ENCODE measurements around the gene RMI1.
A peak's percentile ranks its signal among the peaks of the same experiment; 100 is the strongest.

Gene RMI1

DNA sequence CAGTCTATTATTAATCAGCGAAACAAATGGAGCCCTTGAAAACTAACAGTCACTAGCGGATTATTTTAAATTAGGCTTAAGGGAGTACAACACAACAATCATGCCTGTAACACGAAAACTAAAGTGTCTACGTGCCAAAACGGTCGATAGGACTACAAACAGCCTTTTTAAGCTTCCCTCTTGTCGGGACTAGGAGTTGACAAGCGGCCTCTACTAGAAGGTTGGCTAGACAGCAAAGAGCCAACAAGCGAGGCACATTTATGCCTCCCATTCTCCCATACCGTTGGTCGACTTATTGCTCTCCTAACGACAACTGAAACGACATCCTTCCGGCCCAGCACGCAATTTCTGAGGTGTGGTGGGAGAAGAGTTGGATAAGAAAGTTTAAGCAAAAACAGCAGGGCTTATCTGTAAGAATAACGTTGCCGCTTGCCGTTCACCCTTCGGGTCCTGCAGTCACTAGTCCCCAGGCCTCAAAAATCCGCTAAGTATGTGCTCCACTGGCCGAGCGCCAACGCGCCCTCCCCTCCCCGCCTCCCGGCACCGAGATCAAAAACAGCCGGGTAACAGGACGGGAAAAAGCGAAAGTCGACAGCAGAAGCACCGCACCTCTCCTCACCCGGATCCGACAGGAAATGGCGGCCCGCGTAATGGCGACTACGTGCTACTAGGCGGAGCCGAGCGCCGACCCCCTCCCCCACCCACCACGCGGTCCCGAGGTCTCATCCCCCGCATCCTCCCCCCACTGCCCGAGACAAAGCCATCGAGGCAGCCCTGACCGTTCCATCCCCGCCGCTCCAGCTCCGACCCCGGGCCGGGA lies 1.4 kb upstream of the RMI1 start:
- H3K4me3 ChIP-seq (ENCODE audit: low read length), result peak overlapping the region; percentile 99
- TF ChIP-seq CTCF (conservative IDR thresholded peaks at IDR 0.05; ENCODE audit: low read depth, low read length), result no peak
- peak; percentile 36 for DNase-seq (ENCODE audit: low read depth)

- H3K4me3 ChIP-seq (ENCODE audit: low read length), result peak within 1 kb of the TSS; percentile 99
- TF ChIP-seq CTCF (conservative IDR thresholded peaks at IDR 0.05; ENCODE audit: low read depth, low read length), result no peak
- peak; percentile 92 for DNase-seq (ENCODE audit: low read depth)
Measured at GRCh38 chr9:83979812-83980394, 702 bp upstream of the RMI1 start, which contains the start of gene HNRNPK. Gene HNRNPK, minus strand, starts transcription at chr9:83980215. Its CDS starts 1,963 bp downstream, at chr9:83978252.

- no peak for TF ChIP-seq CTCF (conservative IDR thresholded peaks at IDR 0.05; ENCODE audit: low read depth, low read length)
- peak; percentile 32 for DNase-seq (ENCODE audit: low read depth)
- H3K4me3 ChIP-seq (ENCODE audit: low read length), result peak overlapping the region; percentile 99
Measured at GRCh38 chr9:83981126-83981871, 694 bp downstream of the RMI1 start.

GRCh38 chr9:83986195-83986594 lies 5.6 kb downstream of the RMI1 start:
- no peak for TF ChIP-seq CTCF (conservative IDR thresholded peaks at IDR 0.05; ENCODE audit: low read depth, low read length)
- no peak for DNase-seq (ENCODE audit: low read depth)
- H3K4me3 ChIP-seq (ENCODE audit: low read length), result no peak overlapping the region

GRCh38 chr9:83986765-83987401 lies 6.3 kb downstream of the RMI1 start:
- no peak for TF ChIP-seq CTCF (conservative IDR thresholded peaks at IDR 0.05; ENCODE audit: low read depth, low read length)
- no peak overlapping the region for H3K4me3 ChIP-seq (ENCODE audit: low read length)
- no peak for DNase-seq (ENCODE audit: low read depth)

- H3K4me3 ChIP-seq (ENCODE audit: low read length), result no peak overlapping the region
- no peak for TF ChIP-seq CTCF (conservative IDR thresholded peaks at IDR 0.05; ENCODE audit: low read depth, low read length)
- no peak for DNase-seq (ENCODE audit: low read depth)
Measured at GRCh38 chr9:83987402-83987791, 6.8 kb downstream of the RMI1 start.

Data from retinal pigment epithelial cell (primary cell).